Endothelial cell (in vitro differentiated cells): ENCODE results near the gene GLI3. TPM values are rescaled to one million over a fixed set of nuclear protein-coding genes. Genes with fewer than 3 reads are reported as not detected.

Experiments
- DNase-seq: peaks from one replicate; pipeline ENCODE4 v3.0.0; 2021; ENCODE audit warnings: low spot score
- H3K27ac Mint-ChIP-seq: one replicate; pipeline ENCODE4 v1.8.0; 2021; ENCODE audit warnings: mixed read lengths, inconsistent platforms; ENCODE audit not compliant: unreplicated experiment
- H3K27me3 Mint-ChIP-seq: one replicate; pipeline ENCODE4 v1.8.0; 2021; ENCODE audit warnings: mild to moderate bottlenecking, moderate library complexity, mixed read lengths, inconsistent platforms; ENCODE audit not compliant: unreplicated experiment
- H3K36me3 Mint-ChIP-seq: one replicate; pipeline ENCODE4 v1.8.0; 2021; ENCODE audit warnings: mild to moderate bottlenecking, low read depth, mixed read lengths, inconsistent platforms; ENCODE audit not compliant: unreplicated experiment
- H3K4me1 Mint-ChIP-seq: one replicate; pipeline ENCODE4 v1.8.0; 2021; ENCODE audit warnings: mild to moderate bottlenecking, mixed read lengths, inconsistent platforms; ENCODE audit not compliant: unreplicated experiment
- H3K4me3 Mint-ChIP-seq: one replicate; pipeline ENCODE4 v1.8.0; 2021; ENCODE audit warnings: mild to moderate bottlenecking, mixed read lengths, inconsistent platforms; ENCODE audit not compliant: unreplicated experiment
- H3K9me3 Mint-ChIP-seq: one replicate; pipeline ENCODE4 v1.8.0; 2021; ENCODE audit warnings: mixed read lengths, inconsistent platforms; ENCODE audit not compliant: unreplicated experiment
- CTCF ChIP-seq: fragments of 200-600 bp; sonication (generic); IDR thresholded peaks from one replicate; pipeline ENCODE4 v1.5.0; 2021; ENCODE audit warnings: antibody characterized with exemption; ENCODE audit not compliant: unreplicated experiment
- total RNA-seq: library from RNA; stranded (reverse); fragmentation: NEBNext Ultra II Directional; extraction: Animal tissue kit (Norgen Biotek cat#: 25700); gene quantifications from one replicate; pipeline ENCODE4 v1.2.1, GENCODE V29; 2021; ENCODE audit not compliant: unreplicated experiment

The GLI3 gene
- total RNA-seq, 1 donor from 2014 or later, result 24.9 TPM

- H3K27ac Mint-ChIP-seq, result no peak overlapping the region
- H3K27me3 Mint-ChIP-seq, result no peaks in the 10 kb centered on the region
- H3K36me3 Mint-ChIP-seq, result no peaks in the 10 kb centered on the region
- no peak for TF ChIP-seq CTCF
- peak; percentile 33 for DNase-seq
- no peaks in the 10 kb centered on the region for H3K9me3 Mint-ChIP-seq
- H3K4me1 Mint-ChIP-seq, result peaks cover 7% of the 10 kb centered on the region
- H3K4me3 Mint-ChIP-seq, result peak overlapping the region; percentile 81
These were observed 8.9 kb downstream of the GLI3 start for GRCh38 chr7:42227936-42228591.

GRCh38 chr7:42227541-42227935 is 9.5 kb downstream of the GLI3 start:
- Mint-ChIP-seq H3K27ac (no peak overlapping the region), H3K4me1 (peaks cover 7% of the 10 kb centered on the region)
- DNase-seq, result peak; percentile 17

GRCh38 chr7:42227021-42227420 is 10.0 kb downstream of the GLI3 start:
- Mint-ChIP-seq H3K9me3 (no peaks in the 10 kb centered on the region), H3K36me3 (no peaks in the 10 kb centered on the region), H3K4me1 (peaks cover 10% of the 10 kb centered on the region), H3K27ac (no peak overlapping the region), H3K27me3 (no peaks in the 10 kb centered on the region), H3K4me3 (no peak overlapping the region)
- TF ChIP-seq CTCF, result no peak
- no peak for DNase-seq

More at GRCh38 chr7:42227541-42227935, 9.5 kb downstream of the GLI3 start:
- Mint-ChIP-seq H3K9me3 (no peaks in the 10 kb centered on the region), H3K4me3 (peak overlapping the region; percentile 71), H3K27me3 (no peaks in the 10 kb centered on the region), H3K36me3 (no peaks in the 10 kb centered on the region)
- peak; percentile 19 for TF ChIP-seq CTCF

GRCh38 chr7:42226354-42226941 is 10.6 kb downstream of the GLI3 start:
- H3K4me3 Mint-ChIP-seq, result no peak overlapping the region
- H3K36me3 Mint-ChIP-seq, result no peaks in the 10 kb centered on the region
- peaks cover 14% of the 10 kb centered on the region for H3K4me1 Mint-ChIP-seq
- TF ChIP-seq CTCF, result no peak
- H3K9me3 Mint-ChIP-seq, result no peaks in the 10 kb centered on the region
- DNase-seq, result no peak
- H3K27ac Mint-ChIP-seq, result no peak overlapping the region
- H3K27me3 Mint-ChIP-seq, result no peaks in the 10 kb centered on the region

GRCh38 chr7:42224391-42225003 is 12.5 kb downstream of the GLI3 start:
- no peaks in the 10 kb centered on the region for H3K9me3 Mint-ChIP-seq
- H3K4me3 Mint-ChIP-seq, result no peak overlapping the region
- no peaks in the 10 kb centered on the region for H3K27me3 Mint-ChIP-seq
- DNase-seq, result peak; percentile 41
- H3K36me3 Mint-ChIP-seq, result no peaks in the 10 kb centered on the region
- H3K27ac Mint-ChIP-seq, result no peak overlapping the region
- H3K4me1 Mint-ChIP-seq, result peaks cover 17% of the 10 kb centered on the region
- no peak for TF ChIP-seq CTCF
